Ovary (tissue), 3 donors: ENCODE data around the gene FAM222A.

ENCODE experiments used
- EP300 ChIP-seq: sonication (generic); formaldehyde crosslinking; IDR thresholded peaks from one replicate; pipeline ENCODE4 v1.6.1; 2017; ENCODE audit warnings: antibody characterized with exemption
- POLR2A ChIP-seq: fragments of 450-650 bp; IDR thresholded peaks from one replicate; pipeline ENCODE4 v1.6.1; 2017; ENCODE audit warnings: antibody characterized with exemption, mild to moderate bottlenecking, moderate library complexity
- TF ChIP-seq, protein P1 (sequence below), 3 donors: fragments of 450-650 bp in 2 of 3; fragments of 200-600 bp in 1 of 3; IDR thresholded peaks; one replicate each; pipeline versions ENCODE4 v1.5.1 to v1.8.0; 2016 to 2022; ENCODE audit warnings: antibody characterized with exemption in 3 of 3, mild to moderate bottlenecking in 1 of 3
- donor health status: DM: no; HTN: no; CAD: no.

DNA sequence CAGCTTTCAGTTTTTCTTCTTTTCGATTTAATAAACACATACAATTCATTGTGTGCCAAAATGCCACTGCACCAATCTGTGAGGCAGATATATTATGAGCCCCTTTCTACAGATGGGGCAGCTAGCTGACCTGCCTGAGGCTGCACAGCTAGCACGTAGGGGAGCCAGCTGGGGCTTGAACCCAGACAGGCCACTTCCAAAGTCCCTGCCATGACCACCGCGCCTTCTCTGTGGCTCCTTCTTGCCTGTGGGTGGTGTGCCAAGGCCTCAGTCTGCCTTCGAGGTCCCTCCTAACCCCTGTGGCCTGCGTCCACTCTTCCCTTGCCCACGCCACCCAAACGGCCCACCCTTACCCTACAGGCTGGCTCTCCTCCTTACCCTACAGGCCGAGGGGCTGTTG lies 16.2 kb downstream of the FAM222A start:
- TF ChIP-seq, protein P1, sequence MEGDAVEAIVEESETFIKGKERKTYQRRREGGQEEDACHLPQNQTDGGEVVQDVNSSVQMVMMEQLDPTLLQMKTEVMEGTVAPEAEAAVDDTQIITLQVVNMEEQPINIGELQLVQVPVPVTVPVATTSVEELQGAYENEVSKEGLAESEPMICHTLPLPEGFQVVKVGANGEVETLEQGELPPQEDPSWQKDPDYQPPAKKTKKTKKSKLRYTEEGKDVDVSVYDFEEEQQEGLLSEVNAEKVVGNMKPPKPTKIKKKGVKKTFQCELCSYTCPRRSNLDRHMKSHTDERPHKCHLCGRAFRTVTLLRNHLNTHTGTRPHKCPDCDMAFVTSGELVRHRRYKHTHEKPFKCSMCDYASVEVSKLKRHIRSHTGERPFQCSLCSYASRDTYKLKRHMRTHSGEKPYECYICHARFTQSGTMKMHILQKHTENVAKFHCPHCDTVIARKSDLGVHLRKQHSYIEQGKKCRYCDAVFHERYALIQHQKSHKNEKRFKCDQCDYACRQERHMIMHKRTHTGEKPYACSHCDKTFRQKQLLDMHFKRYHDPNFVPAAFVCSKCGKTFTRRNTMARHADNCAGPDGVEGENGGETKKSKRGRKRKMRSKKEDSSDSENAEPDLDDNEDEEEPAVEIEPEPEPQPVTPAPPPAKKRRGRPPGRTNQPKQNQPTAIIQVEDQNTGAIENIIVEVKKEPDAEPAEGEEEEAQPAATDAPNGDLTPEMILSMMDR (IDR thresholded peaks at IDR 0.05), result no peak
- TF ChIP-seq POLR2A (no peak), EP300 (no peak)
